Measurements from ENCODE around the gene CTPS2.
"Not testable (repeated sequence)": the region's sequence is repeated elsewhere in the genome, so short reads cannot be mapped to it uniquely, and the experiment has no call there.

Gene CTPS2

GRCh38 chrX:16727637-16728036, 15.2 kb upstream of the CTPS2 start:
- no peak overlapping the region for H3K27ac ChIP-seq
- DNase-seq (ENCODE audit: low spot score) = no peak
- TF ChIP-seq, protein P1, sequence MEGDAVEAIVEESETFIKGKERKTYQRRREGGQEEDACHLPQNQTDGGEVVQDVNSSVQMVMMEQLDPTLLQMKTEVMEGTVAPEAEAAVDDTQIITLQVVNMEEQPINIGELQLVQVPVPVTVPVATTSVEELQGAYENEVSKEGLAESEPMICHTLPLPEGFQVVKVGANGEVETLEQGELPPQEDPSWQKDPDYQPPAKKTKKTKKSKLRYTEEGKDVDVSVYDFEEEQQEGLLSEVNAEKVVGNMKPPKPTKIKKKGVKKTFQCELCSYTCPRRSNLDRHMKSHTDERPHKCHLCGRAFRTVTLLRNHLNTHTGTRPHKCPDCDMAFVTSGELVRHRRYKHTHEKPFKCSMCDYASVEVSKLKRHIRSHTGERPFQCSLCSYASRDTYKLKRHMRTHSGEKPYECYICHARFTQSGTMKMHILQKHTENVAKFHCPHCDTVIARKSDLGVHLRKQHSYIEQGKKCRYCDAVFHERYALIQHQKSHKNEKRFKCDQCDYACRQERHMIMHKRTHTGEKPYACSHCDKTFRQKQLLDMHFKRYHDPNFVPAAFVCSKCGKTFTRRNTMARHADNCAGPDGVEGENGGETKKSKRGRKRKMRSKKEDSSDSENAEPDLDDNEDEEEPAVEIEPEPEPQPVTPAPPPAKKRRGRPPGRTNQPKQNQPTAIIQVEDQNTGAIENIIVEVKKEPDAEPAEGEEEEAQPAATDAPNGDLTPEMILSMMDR (conservative IDR thresholded peaks at IDR 0.05; ENCODE audit: low read depth) = no peak
- POLR2A ChIA-PET (ENCODE audit: low non-redundant PET) = no interaction called here
- CTCF ChIA-PET = interaction anchor here (0.7 kb wide), 1 partner anchor 57 kb away, joined by 4 read pairs; no protein-coding TSS in a partner anchor

- DNase-seq (ENCODE audit: low spot score); CTCF ChIA-PET; H3K27ac ChIP-seq; POLR2A ChIA-PET (ENCODE audit: low non-redundant PET): not testable (repeated sequence)
These were observed 14.0 kb upstream of the CTPS2 start for GRCh38 chrX:16726347-16726988.

- CTCF ChIA-PET = no interaction called here
These were observed 12.6 kb upstream of the CTPS2 start for GRCh38 chrX:16725072-16725471.

DNA sequence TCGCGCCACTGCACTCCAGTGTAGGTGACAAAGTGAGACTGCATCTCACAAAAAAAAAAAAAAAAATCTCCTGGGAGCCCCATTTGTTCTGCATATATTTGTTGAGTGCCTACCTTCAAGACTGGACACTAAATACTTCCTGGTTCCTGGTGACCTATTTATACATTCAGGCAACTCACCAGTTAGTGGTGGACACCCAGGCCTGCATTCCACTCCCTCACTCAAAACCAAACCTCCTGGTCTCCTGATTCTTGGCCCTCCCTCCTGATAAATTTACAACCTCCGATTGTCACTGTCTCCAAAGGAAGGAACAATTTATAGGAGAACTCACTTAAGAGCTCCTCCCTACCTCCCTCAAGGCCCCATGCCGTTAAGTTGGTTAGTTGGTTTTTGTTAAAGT, 10.0 kb upstream of the CTPS2 start:
- TF ChIP-seq, protein P1 (conservative IDR thresholded peaks at IDR 0.05; ENCODE audit: low read depth) = no peak
- DNase-seq (ENCODE audit: low spot score) = no peak
- H3K27ac ChIP-seq = no peak overlapping the region
- POLR2A ChIA-PET (ENCODE audit: low non-redundant PET) = no interaction called here
- CTCF ChIA-PET = no interaction called here

More at GRCh38 chrX:16725072-16725471, 12.6 kb upstream of the CTPS2 start:
- no peak for DNase-seq (ENCODE audit: low spot score)
- no peak overlapping the region for H3K27ac ChIP-seq
- POLR2A ChIA-PET (ENCODE audit: low non-redundant PET) = no interaction called here
- TF ChIP-seq, protein P1 (conservative IDR thresholded peaks at IDR 0.05; ENCODE audit: low read depth) = no peak

DNA sequence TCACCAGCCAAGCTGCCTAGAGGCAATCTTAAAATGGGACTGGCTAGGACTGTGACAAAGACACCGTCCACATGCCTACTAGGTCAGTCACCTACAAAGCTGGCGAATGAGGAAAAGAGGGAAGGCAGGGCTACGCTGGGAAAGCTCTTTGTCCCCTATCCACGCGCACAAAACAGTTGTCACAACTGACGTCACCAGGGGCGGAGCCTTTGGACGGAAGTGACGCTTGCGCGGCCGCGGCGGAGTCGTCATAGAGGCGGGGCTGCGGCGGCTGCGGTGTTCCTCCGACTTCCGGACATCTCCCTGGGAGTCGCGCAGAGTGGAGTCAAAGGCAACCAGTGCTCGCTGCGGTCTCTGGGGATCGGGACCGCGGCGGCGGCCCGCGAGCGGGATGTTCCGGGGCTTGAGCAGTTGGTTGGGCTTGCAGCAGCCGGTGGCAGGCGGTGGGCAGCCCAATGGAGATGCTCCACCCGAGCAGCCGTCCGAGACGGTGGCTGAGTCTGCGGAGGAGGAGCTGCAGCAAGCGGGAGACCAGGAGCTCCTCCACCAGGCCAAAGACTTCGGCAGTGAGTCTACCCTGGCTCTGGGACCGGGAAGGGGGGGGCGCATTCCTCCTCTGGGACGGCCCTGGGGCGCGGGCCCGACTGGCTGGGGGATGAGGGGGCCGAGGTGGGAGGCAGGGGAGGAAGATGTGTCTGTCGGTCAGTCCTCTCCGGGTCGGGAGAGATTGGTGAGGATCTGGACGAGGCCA, 7.0 kb upstream of the CTPS2 start, which contains the start of gene SYAP1:
TSS of gene SYAP1 (plus strand) at position 279 of the 751 bp plus-strand sequence. CDS start at position 392, 113 bp downstream.
- DNase-seq (ENCODE audit: low spot score) = peak; percentile 66
- peak within 1 kb of the TSS; percentile 81 for H3K27ac ChIP-seq
- ChIA-PET POLR2A (ENCODE audit: low non-redundant PET) (interaction anchor here (0.6 to 1.0 kb wide), 2 partner anchors 52 to 63 kb away, joined by 3 to 4 read pairs; no protein-coding TSS in a partner anchor), CTCF (interaction anchor here (0.6 kb wide), 2 partner anchors 83 to 402 kb away, joined by 4 to 8 read pairs; no protein-coding TSS in a partner anchor)
- TF ChIP-seq, protein P1 (conservative IDR thresholded peaks at IDR 0.05; ENCODE audit: low read depth) = no peak

DNA sequence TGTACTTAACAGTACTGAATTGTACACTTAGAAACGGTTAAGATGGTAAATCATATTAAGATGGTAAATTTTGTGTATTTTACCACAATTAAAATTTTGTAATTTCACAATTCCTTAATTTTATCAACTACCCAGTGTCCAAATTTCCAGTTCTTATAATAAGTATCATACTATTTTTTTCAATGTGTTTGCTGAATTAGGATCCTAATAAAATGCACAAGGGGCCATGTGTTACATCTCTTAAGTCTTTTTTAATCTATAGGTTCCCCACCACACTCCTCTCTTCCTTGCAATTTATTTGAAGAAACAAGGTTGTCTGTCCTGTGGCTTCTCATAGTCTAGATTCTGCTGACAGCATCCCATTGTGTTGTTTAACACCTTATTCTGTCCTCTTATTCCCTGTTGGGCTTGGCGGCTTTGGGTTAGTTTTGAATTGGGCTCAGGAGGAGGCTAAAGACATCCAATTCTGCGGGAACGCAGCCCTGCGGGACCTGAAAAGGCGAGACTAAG, 6.4 kb upstream of the CTPS2 start:
- no peak for DNase-seq (ENCODE audit: low spot score)
- TF ChIP-seq, protein P1 (conservative IDR thresholded peaks at IDR 0.05; ENCODE audit: low read depth) = no peak
- ChIA-PET CTCF (no interaction called here), POLR2A (ENCODE audit: low non-redundant PET) (interaction anchor here (1.0 kb wide), 1 partner anchor 53 kb away, joined by 4 read pairs; no protein-coding TSS in a partner anchor)
- peak overlapping the region; percentile 81 for H3K27ac ChIP-seq

DNA sequence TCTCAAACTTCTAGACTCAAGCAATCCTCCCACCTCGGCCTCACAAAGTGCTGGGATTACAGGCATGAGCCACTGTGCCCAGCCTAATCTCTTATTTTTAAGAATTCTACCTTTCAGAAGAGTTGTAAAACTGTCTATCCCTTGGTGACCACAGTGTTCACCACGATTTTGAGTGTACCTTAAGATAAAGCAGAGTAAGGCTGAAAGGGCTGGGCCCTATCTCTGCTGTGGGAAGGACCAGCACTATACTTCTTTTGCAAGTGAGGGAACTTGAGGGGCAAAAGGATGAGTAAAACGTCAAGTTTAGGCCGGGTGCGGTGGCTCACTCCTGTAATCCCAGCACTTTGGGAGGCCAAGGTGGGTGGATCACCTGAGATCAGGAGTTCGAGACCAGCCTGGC, 4.0 kb upstream of the CTPS2 start:
- H3K27ac ChIP-seq; POLR2A ChIA-PET (ENCODE audit: low non-redundant PET); DNase-seq (ENCODE audit: low spot score); CTCF ChIA-PET: not testable (repeated sequence)

- CTCF ChIA-PET; DNase-seq (ENCODE audit: low spot score); POLR2A ChIA-PET (ENCODE audit: low non-redundant PET); H3K27ac ChIP-seq: not testable (repeated sequence)
These were observed 3.2 kb upstream of the CTPS2 start for GRCh38 chrX:16715638-16716037.
